NCI-H345 treated with DMSO at 0.1 percent for 48 hours (cell line): ENCODE data around the gene CHIA.

Experiments used
- DNase-seq: peaks from one replicate; lab custom pipeline; 2025; ENCODE audit not compliant: unreplicated experiment; lab: John Stamatoyannopoulos, UW

Gene CHIA

DNA sequence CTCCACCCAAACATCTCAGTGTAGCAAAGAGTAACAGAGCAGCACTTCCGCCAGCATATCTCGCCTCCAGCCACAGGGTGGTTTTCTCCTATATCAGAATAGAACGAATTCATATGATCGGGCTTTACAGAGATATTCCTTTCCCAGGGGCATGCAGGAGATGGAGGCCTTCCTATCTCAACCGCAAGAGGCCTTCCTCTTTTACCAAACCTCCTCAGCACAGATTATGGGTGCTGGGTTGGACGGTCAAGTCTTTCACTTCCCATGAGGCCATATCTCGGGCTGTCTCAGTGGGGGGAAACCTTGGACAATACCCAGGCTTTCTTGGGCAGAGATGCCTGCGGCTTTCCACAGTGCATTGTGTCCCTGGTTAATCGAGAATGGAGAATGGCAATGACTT is 71.1 kb downstream of the CHIA start:
- DNase-seq, result no peak

DNA sequence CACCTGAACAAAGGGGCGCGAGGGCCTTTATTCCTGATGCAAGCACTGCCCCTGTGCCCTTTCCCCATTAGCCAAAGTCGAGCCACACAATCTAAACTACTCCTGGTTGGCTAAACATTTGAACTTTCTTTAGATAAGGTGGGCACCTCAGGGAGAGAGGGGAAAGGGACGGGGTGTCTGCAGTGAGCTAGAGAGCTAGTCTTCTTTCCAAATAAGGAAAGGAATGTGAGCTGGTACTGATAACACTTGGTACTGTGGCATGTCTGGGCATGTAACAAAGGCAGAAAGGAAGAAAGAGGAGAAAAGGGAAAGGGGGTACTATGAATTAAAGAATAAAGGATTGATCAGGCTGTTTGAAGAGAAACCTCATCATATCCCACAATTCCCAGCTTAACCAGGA is 74.0 kb downstream of the CHIA start:
- DNase-seq, result no peak

DNA sequence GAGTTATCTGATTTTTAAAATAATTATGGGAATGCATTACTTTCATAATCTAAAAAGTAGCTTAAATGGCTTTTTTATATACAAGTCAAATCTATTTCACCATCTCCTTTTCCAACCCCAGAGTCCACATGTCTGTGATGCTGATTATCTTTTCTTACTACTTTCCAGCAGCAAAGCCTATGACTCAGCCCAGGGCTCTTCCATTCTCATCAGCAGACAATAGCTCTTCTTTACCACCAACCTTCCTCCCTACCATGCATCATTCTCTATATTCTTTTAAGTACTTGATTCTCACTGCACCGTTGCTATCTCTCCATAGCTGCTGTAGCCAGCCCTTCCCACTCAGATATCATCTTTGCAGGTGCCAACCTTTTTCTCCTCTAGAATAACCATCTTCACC is 75.6 kb downstream of the CHIA start:
- DNase-seq, result no peak

DNA sequence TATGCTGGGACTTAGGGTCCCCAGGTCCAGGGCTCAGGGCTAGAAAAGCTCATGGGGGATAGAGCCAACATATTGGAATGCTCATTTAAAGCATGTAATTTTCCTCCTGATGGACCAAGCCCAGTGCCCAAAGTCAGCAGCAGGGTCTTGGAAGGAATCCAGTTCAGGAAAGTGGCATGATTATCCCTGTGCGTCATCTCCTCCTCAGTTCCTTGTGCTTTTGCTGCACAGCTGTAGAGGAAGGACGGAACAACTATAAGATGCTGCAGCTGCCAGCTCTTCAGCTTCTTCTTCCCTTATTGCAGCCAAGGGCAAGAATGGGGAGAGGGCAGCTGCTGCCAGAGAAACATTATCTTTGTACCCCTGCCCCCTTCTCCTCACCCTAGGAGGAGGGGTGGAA is 78.5 kb downstream of the CHIA start:
- no peak for DNase-seq

DNA sequence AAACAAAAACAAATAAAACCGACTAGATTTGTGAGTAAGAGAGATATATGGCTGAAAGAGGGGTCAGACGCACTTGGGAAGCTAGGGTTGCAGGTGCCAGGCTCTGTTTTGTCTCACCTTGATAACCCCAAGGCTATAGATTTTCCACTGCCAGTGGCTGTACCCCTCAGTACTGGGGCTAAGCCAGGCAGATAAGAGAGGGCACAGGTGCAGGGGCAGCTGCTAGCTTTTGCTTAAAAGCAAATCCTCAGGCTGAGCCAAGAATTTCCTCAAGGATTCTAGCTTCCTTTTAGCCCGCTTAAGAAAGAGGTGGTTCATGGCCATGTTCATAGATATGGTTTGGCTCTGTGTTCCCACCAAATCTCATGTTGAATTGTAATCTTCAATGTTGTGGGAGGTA is 79.0 kb downstream of the CHIA start:
- no peak for DNase-seq
